K562 (cell line): ENCODE data around the gene ZBTB48. TPM values are rescaled to one million over a fixed set of nuclear protein-coding genes. Genes with fewer than 3 reads are reported as not detected.

ENCODE experiments used
- ATAC-seq: fragments of 200-7000 bp; cut with Tn5 transposase; 3 replicates; pipeline ENCODE4 v1.9.1; 2020; ENCODE audit warnings: moderate library complexity
- BruUV-seq: library from RNA; stranded (reverse); fragments of 400-500 nt; replicated peaks from 2 replicates; lab custom pipeline; 2021; lab: Mats Ljungman, UMichigan
- CTCF ChIA-PET: fragments of 300-600 bp; formaldehyde crosslinking; extraction: SDS; loops from one replicate; lab custom pipeline; 2021; ENCODE audit warnings: low intra/inter-chr PET ratio; lab: Yijun Ruan, JAX
- POLR2A ChIA-PET: fragments of 300-600, 350-650 bp; sonication (Branson Sonifier 250); formaldehyde crosslinking; extraction: SDS; loops from one replicate; lab custom pipeline; 2021; ENCODE audit warnings: antibody characterized with exemption, inconsistent platforms; lab: Yijun Ruan, JAX
- DNase-seq, 4 experiments: peaks; one replicate each; pipeline versions ENCODE4 v3.0.0 to v3.0.0-alpha.2; 2011 to 2018; ENCODE audit warnings: low spot score in 3 of 4, mixed read lengths in 3 of 4; ENCODE audit errors: extremely low read depth in 1 of 4
- FAIRE-seq: peaks from 2 replicates; lab custom pipeline; 2011; peaks lifted over from hg19 to GRCh38; lab: Jason Lieb, UNC
- H2AFZ ChIP-seq: 2 replicates; pipeline ENCODE4 v1.6.0; 2011; ENCODE audit warnings: low read depth, low read length, control low read depth, inconsistent platforms
- H3K27ac ChIP-seq: fragments of 200-600 bp; 3 replicates; pipeline ENCODE4 v1.8.0; 2011; ENCODE audit warnings: low read depth, mild to moderate bottlenecking, control low read depth, inconsistent platforms, low read length, moderate library complexity, mixed read lengths; ENCODE audit errors: extremely low read depth
- H3K27me3 ChIP-seq, 2 experiments: fragments of 300-600 bp in 1 of 2; 2 replicates in 1 of 2; 3 replicates in 1 of 2; pipeline versions ENCODE4 v1.6.0 to v1.8.0; 2011; ENCODE audit warnings: inconsistent platforms in 2 of 2, low read length in 2 of 2, mild to moderate bottlenecking in 1 of 2, mixed read lengths in 1 of 2, moderate library complexity in 1 of 2; ENCODE audit not compliant: control insufficient read depth in 2 of 2, insufficient read depth in 2 of 2
- H3K36me3 ChIP-seq: fragments of 300-600 bp; 3 replicates; pipeline ENCODE4 v1.8.0; 2011; ENCODE audit warnings: mild to moderate bottlenecking, low read length, inconsistent platforms; ENCODE audit not compliant: control insufficient read depth, insufficient read depth
- H3K4me1 ChIP-seq, 2 experiments: fragments of 200-600 bp in 1 of 2; replicated peaks in 1 of 2; 2 replicates in 1 of 2; 3 replicates in 1 of 2; pipeline versions ENCODE4 v1.5.1 to v1.8.0; 2011; ENCODE audit warnings: inconsistent platforms in 2 of 2, low read length in 2 of 2, mild to moderate bottlenecking in 1 of 2, mixed read lengths in 1 of 2, moderate library complexity in 1 of 2; ENCODE audit not compliant: control insufficient read depth in 2 of 2, insufficient read depth in 2 of 2
- H3K4me2 ChIP-seq: 2 replicates; pipeline ENCODE4 v1.6.1; 2011; ENCODE audit warnings: low read length, control low read depth, inconsistent platforms, mixed read lengths; ENCODE audit not compliant: insufficient read depth
- H3K4me3 ChIP-seq: fragments of 200-600 bp; sonication (generic), shearing (Covaris generic); 2 replicates; pipeline ENCODE4 v1.5.1; 2016; ENCODE audit warnings: control low read depth, inconsistent platforms
- H3K79me2 ChIP-seq: fragments of 200-600 bp; 3 replicates; pipeline ENCODE4 v1.8.0; 2011; ENCODE audit warnings: low read length, inconsistent platforms; ENCODE audit not compliant: control insufficient read depth, insufficient read depth
- H3K9ac ChIP-seq, 2 experiments: 2 replicates each; pipeline versions ENCODE4 v1.6.0 to v1.6.1; 2011; ENCODE audit warnings: low read depth in 2 of 2, low read length in 2 of 2, control low read depth in 1 of 2, inconsistent platforms in 1 of 2, mild to moderate bottlenecking in 1 of 2, mixed read lengths in 1 of 2; ENCODE audit not compliant: insufficient read depth in 1 of 2
- H3K9me1 ChIP-seq: one replicate; pipeline ENCODE4 v1.6.0; 2011; ENCODE audit warnings: inconsistent platforms, mild to moderate bottlenecking, low read length, moderate library complexity; ENCODE audit not compliant: control insufficient read depth, insufficient read depth
- H3K9me3 ChIP-seq: replicated peaks from 2 replicates; pipeline ENCODE4 v1.5.1; 2011; ENCODE audit warnings: low read depth, low read length, inconsistent platforms; ENCODE audit not compliant: control insufficient read depth, insufficient read depth
- H4K20me1 ChIP-seq: replicated peaks from 2 replicates; pipeline ENCODE4 v1.6.1; 2011; ENCODE audit warnings: low read length, inconsistent platforms, mixed read lengths; ENCODE audit not compliant: control insufficient read depth, insufficient read depth
- E2F3 ChIP-seq: fragments of 250-450 bp; sonication (Bioruptor Pico); IDR thresholded peaks from 2 replicates; pipeline ENCODE4 v1.4.0; 2020; ENCODE audit warnings: mild to moderate bottlenecking
- JUN ChIP-seq, 2 experiments: sonication (generic) in 1 of 2; formaldehyde crosslinking in 1 of 2; IDR thresholded peaks; 2 replicates each; pipeline versions ENCODE4 v1.6.1 to v1.8.0; 2012 to 2022; ENCODE audit warnings: borderline replicate concordance in 2 of 2, mild to moderate bottlenecking in 2 of 2, improper control_type of control experiment in 1 of 2, low read depth in 1 of 2, low read length in 1 of 2, missing genetic modification reagents in 1 of 2
- MYC ChIP-seq, 2 experiments: fragments of 250-450 bp in 1 of 2; sonication (Bioruptor Pico) in 1 of 2; IDR thresholded peaks; 2 replicates each; pipeline versions ENCODE4 v1.5.1 to v1.6.1; 2012 to 2021; ENCODE audit warnings: low read depth in 2 of 2, borderline replicate concordance in 1 of 2, improper control_type of control experiment in 1 of 2, low read length in 1 of 2, mild to moderate bottlenecking in 1 of 2, moderate library complexity in 1 of 2
- POLR3G ChIP-seq: IDR thresholded peaks from 2 replicates; pipeline ENCODE4 v1.6.1; 2011; ENCODE audit not compliant: insufficient read length, insufficient replicate concordance; ENCODE audit errors: extremely low read depth
- SIN3A ChIP-seq, 2 experiments: fragments of 150-350 bp in 1 of 2; IDR thresholded peaks; 2 replicates each; pipeline ENCODE4 v1.6.1; 2011 to 2016; ENCODE audit warnings: borderline replicate concordance in 2 of 2, low read depth in 2 of 2, low read length in 2 of 2, mild to moderate bottlenecking in 2 of 2, moderate library complexity in 2 of 2; ENCODE audit not compliant: control insufficient read depth in 1 of 2
- SP1 ChIP-seq: sonication (generic); formaldehyde crosslinking; IDR thresholded peaks from 2 replicates; pipeline ENCODE4 v1.8.1; 2022; ENCODE audit warnings: mild to moderate bottlenecking, missing genetic modification reagents
- WHSC1 ChIP-seq: IDR thresholded peaks from one replicate; pipeline ENCODE4 v1.6.1; 2012; ENCODE audit warnings: low read length, control low read depth, inconsistent platforms
- ZNF561 ChIP-seq: fragments of 450-650 bp; formaldehyde crosslinking; conservative IDR thresholded peaks from 2 replicates; pipeline ENCODE4 v1.4.0; 2020; ENCODE audit warnings: mild to moderate bottlenecking, moderate library complexity
- WGBS: fragments of 100-300 bp; shearing (Covaris generic); methylation state at CpG from one replicate; pipeline ENCODE4 v1.1.6; 2016; ENCODE audit warnings: low coverage, mixed read lengths; ENCODE audit not compliant: insufficient coverage; ENCODE audit errors: missing lambda C conversion rate; 5-methylcytosine and 5-hydroxymethylcytosine counted together
- in situ Hi-C: fragments of 300-500 bp; cut with MboI; formaldehyde crosslinking; loops from 4 replicates; pipeline ENCODE4 v1.15.0; 2018; ENCODE audit warnings: inconsistent platforms, mixed read lengths
- intact Hi-C: fragments of 100-400 bp; cut with micrococcal nuclease; formaldehyde crosslinking; loops from 2 replicates; pipeline ENCODE4 v1.14.2; 2022
- polyA plus RNA-seq, 8 experiments: library from polyadenylated mRNA; depleted of rRNA in 4 of 8; stranded (reverse) in 5 of 8; unstranded in 3 of 8; fragments of >200 nt; fragmentation: Nextera tagmentation in 2 of 8; fragmentation: Illumina TruSeq in 1 of 8; extraction: Ambion mirVana in 2 of 8; extraction: Trizol in 1 of 8; gene quantifications; 2 replicates each; pipeline versions ENCODE4 v1.2.1 to v1.2.3, GENCODE V29; 2011 to 2014; ENCODE audit warnings: inconsistent platforms in 1 of 8, missing spikeins in 1 of 8
- total RNA-seq, 7 experiments: library from RNA; depleted of rRNA in 6 of 7; stranded (reverse); fragments of >200 nt in 6 of 7; fragmentation: Illumina TruSeq in 2 of 7; extraction: Trizol in 2 of 7; gene quantifications; 2 replicates each; pipeline versions ENCODE4 v1.2.1 to v1.2.3, GENCODE V29; 2011 to 2021; ENCODE audit warnings: low replicate concordance in 1 of 7
- TF ChIP-seq, protein P1 (sequence below): fragments of 250-450 bp; sonication (Bioruptor Pico); IDR thresholded peaks from 2 replicates; pipeline ENCODE4 v1.8.0; 2022; ENCODE audit warnings: moderate library complexity, mild to moderate bottlenecking, inconsistent platforms

Gene ZBTB48
- total and polyA plus RNA-seq, 9 of the 15 experiments (the other 6 are each of a cell fraction or from before 2014, with no cell fraction given) = 1.9 to 66.9 (median 29.5) TPM

DNA sequence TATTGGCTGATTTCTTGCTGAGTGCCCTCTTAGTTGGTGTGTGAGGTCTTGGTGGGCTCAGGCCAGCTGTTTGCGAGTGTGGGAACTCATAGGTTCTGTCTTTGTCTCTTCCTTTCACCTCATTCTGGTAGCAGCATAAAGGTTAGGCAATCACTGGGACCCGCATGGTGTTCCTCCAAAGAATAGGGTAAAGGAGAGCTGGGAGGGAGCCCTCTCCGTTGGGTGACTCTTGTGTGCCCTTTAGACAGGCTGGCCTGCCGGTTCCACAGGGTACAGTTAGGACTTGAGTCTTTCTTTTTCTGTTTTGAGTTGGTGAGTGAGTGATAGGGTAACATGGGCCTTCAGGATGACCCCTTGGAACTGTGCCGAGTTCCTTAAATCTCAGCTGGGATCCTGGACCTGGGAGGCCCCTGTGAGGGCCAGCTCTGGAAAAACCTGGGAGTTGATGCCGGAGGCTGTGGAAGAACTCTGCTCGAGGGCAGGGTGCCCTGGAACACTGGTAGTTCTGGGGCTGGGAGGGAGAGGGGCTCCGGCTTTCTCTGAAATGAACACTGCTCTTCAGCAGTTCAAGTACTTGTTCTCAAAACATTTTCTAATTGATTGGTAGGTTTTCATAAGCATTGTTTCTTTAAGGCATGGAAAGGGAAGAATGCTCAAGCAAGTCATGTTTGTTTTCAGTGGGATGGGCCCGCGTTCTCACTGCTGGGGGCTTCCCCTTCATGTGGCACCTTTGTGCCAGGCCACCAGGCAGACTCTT is 42.8 kb downstream of the ZBTB48 start (continued):
- no peak for TF ChIP-seq SP1
- TF ChIP-seq, protein P1, sequence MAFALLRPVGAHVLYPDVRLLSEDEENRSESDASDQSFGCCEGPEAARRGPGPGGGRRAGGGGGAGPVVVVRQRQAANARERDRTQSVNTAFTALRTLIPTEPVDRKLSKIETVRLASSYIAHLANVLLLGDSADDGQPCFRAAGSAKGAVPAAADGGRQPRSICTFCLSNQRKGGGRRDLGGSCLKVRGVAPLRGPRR (CRISPR knock-in tag) = no peak
- TF ChIP-seq SIN3A (IDR thresholded peaks at IDR 0.05; ENCODE audit: borderline replicate concordance in 2 of 2, control insufficient read depth in 1 of 2, low read depth in 2 of 2, low read length in 2 of 2) = no peak
- no peak for TF ChIP-seq WHSC1
- TF ChIP-seq ZNF561 (CRISPR knock-in tag) = no peak
- no peak for TF ChIP-seq POLR3G
- TF ChIP-seq E2F3 (CRISPR knock-in tag) = no peak

DNA sequence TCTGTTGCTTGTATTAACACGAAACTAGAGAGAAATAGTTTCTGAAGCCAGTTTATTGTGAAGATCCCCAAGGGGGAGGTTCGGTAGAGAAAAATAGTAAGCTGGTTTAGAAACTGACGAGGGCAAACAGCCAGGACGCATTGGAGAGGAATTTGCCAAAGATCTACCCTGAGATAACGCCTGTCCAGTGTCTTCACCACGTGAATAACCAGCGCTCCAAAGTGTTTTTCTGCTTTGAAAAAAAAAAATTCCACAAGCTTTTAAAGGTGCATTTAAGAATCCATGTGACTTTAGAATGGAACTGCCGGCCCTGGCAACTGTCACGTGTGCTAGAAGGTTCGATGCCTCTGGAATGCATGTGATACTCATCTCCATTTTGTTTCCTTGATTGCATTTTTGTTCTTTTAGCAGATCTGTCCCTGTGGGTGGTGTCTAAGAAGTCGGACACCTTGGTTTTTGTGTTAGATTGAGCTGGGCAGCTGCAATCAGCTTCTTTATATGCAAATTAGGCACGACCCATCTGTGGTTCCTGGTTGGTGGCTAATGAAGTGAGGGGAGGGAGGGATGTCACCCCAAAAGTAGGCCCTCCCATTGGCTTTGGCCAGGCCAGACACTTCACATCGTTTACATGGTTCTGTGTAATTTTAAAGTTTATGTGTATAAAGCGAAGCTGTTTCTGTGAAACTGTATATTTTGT is 43.6 kb downstream of the ZBTB48 start:
- DNase-seq (no peak), FAIRE-seq (no peak), ATAC-seq (no peak)
- Histone ChIP-seq H3K9me1 (peaks cover 3% of the 10 kb centered on the region), H3K79me2 (peaks cover 72% of the 10 kb centered on the region), H3K4me1 (peaks cover 12 to 37% of the 10 kb centered on the region in 2 experiments; a peak in 4 of 5 replicates), H3K27me3 (no peaks in the 10 kb centered on the region), H3K4me3 (no peak overlapping the region), H3K36me3 (peaks cover 80% of the 10 kb centered on the region), H3K4me2 (no peak overlapping the region), H2AFZ (no peak overlapping the region), H3K27ac (peak overlapping the region; percentile 7; the same call in 1 of the 3 replicates), H3K9ac (no peak overlapping the region), H4K20me1 (peaks cover 24% of the 10 kb centered on the region; the same call in 1 of the 2 replicates), H3K9me3 (no peaks in the 10 kb centered on the region)
- ChIA-PET CTCF (interaction anchor here (0.7 kb wide), 1 partner anchor 68 kb away, joined by 3 read pairs; the partner anchor contains the start of gene TAS1R1), POLR2A (interaction anchor here (0.6 to 5.1 kb wide), 10 partner anchors 8 to 1422 kb away, joined by 3 to 36 read pairs (median 5); partner anchors contain the start of genes KLHL21 and PHF13)
- in situ Hi-C loops = no loop called here
- TF ChIP-seq MYC (IDR thresholded peaks at IDR 0.05; ENCODE audit: low read depth, low read length) (0 out of 2 replicates have a peak, but pooled peaks have one; percentile 17), MYC (CRISPR knock-in tag; IDR thresholded peaks at IDR 0.05; ENCODE audit: borderline replicate concordance, low read depth) (no peak), JUN (IDR thresholded peaks at IDR 0.05; ENCODE audit: borderline replicate concordance, low read depth, low read length) (no peak), JUN (CRISPR knock-in tag; IDR thresholded peaks at IDR 0.05; ENCODE audit: borderline replicate concordance) (no peak)
- intact Hi-C loops = no loop called here
- BruUV-seq = TSS peak; percentile 9
- WGBS = 74% methylated on average over 14 of the region's 14 CpGs
